Body of pancreas (tissue), 4 donors: ENCODE results near the gene MGP.

Source experiments
- POLR2A ChIP-seq, 3 donors: fragments of 450-650 bp; IDR thresholded peaks; one replicate each; pipeline ENCODE4 v1.6.1; 2016; ENCODE audit warnings: antibody characterized with exemption in 3 of 3, mild to moderate bottlenecking in 2 of 3
- TF ChIP-seq, protein P1 (sequence below), 7 experiments: fragments of 450-650 bp in 4 of 7; fragments of 200-600 bp in 3 of 7; sonication (generic) in 3 of 7; IDR thresholded peaks; one replicate each; pipeline ENCODE4 v1.5.1; 2016 to 2019; ENCODE audit warnings: antibody characterized with exemption in 7 of 7

DNA sequence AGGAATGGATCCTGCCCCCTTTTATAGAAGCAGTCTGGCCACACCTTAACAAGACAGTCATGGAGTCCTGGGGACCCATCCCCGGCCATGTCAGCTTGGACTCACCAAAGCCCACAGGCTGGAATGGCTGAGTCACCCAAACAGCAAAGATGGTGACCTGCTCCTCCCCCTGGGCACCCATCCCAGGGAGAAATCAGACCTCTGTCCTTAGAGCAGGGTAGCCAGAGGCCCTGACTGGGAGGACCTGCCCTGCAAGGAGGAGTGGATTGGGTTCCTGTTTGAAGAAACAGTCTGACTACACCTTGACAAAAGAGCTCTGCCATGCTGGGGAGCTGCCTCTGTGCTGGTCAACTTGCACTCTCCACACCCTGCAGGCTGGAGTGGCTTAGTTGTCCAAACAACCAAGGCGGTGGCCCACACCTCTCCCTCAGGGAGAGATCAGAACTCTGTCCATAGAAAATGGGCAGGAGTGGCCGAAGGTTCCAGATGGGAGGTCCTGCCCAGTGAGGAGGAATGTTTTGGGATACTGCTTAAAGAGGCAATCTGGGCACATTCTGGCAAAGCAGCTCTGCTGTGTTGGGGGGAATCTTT is 16.6 kb downstream of the MGP start:
- TF ChIP-seq, protein P1, sequence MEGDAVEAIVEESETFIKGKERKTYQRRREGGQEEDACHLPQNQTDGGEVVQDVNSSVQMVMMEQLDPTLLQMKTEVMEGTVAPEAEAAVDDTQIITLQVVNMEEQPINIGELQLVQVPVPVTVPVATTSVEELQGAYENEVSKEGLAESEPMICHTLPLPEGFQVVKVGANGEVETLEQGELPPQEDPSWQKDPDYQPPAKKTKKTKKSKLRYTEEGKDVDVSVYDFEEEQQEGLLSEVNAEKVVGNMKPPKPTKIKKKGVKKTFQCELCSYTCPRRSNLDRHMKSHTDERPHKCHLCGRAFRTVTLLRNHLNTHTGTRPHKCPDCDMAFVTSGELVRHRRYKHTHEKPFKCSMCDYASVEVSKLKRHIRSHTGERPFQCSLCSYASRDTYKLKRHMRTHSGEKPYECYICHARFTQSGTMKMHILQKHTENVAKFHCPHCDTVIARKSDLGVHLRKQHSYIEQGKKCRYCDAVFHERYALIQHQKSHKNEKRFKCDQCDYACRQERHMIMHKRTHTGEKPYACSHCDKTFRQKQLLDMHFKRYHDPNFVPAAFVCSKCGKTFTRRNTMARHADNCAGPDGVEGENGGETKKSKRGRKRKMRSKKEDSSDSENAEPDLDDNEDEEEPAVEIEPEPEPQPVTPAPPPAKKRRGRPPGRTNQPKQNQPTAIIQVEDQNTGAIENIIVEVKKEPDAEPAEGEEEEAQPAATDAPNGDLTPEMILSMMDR (IDR thresholded peaks at IDR 0.05) = no peak
- no peak for TF ChIP-seq POLR2A (IDR thresholded peaks at IDR 0.05)
